Measurements from ENCODE around the gene C10orf62. TPM values are rescaled to one million over a fixed set of nuclear protein-coding genes. Genes with fewer than 3 reads are reported as not detected.

Gene C10orf62
- total RNA-seq, 1 experiment from 2014 or later, result not detected

GRCh38 chr10:97573672-97574071 lies 15.8 kb upstream of the C10orf62 start (continued):
- no peak for TF ChIP-seq PRDM15 (CRISPR knock-in tag; IDR thresholded peaks at IDR 0.05)
- no peak for TF ChIP-seq ELF4 (CRISPR knock-in tag; IDR thresholded peaks at IDR 0.05; ENCODE audit: low read depth)
- no peak for TF ChIP-seq FOXJ3 (CRISPR knock-in tag; IDR thresholded peaks at IDR 0.05; ENCODE audit: borderline replicate concordance)
- no peak for TF ChIP-seq EMX1 (CRISPR knock-in tag; IDR thresholded peaks at IDR 0.05)
- TF ChIP-seq CDX4 (CRISPR knock-in tag; IDR thresholded peaks at IDR 0.05; ENCODE audit: borderline replicate concordance), result no peak

- no peaks in the 10 kb centered on the region for H3K9me3 Mint-ChIP-seq
- peak overlapping the region; percentile 5; the same call in 1 of the 2 replicates for H3K27ac Mint-ChIP-seq
Observed at GRCh38 chr10:97574374-97575126, 15.0 kb upstream of the C10orf62 start.

GRCh38 chr10:97575127-97575668 lies 14.3 kb upstream of the C10orf62 start:
- Mint-ChIP-seq H3K9me3 (no peaks in the 10 kb centered on the region), H3K27me3 (ENCODE audit: low read depth) (no peaks in the 10 kb centered on the region), H3K27ac (no peak overlapping the region; the same call in 1 of the 2 replicates), H3K4me3 (no peak overlapping the region), H3K4me1 (peaks cover 5% of the 10 kb centered on the region), H3K36me3 (0 out of 2 replicates have a peak, but pooled peaks cover 5% of the 10 kb centered on the region)
- DNase-seq (ENCODE audit: low spot score), result no peak
- ATAC-seq, result no peak
- ChIA-PET CTCF (interaction anchor here (0.6 to 2.9 kb wide), 12 partner anchors 9 to 150 kb away, joined by 3 to 9 read pairs (median 4); partner anchors contain the start of gene HOGA1), POLR2A (interaction anchor here (0.7 kb wide), 1 partner anchor 37 kb away, joined by 3 read pairs; no protein-coding TSS in a partner anchor)
- TF ChIP-seq SP1 (CRISPR knock-in tag; conservative IDR thresholded peaks at IDR 0.05) (no peak), ZNF671 (CRISPR knock-in tag; IDR thresholded peaks at IDR 0.05) (no peak), RORB (CRISPR knock-in tag; IDR thresholded peaks at IDR 0.05) (no peak), E2F5 (CRISPR knock-in tag; IDR thresholded peaks at IDR 0.05) (no peak), ZNF317 (CRISPR knock-in tag; IDR thresholded peaks at IDR 0.05; ENCODE audit: borderline replicate concordance, low read depth) (no peak), HMGXB4 (CRISPR knock-in tag; IDR thresholded peaks at IDR 0.05) (no peak)

More at GRCh38 chr10:97574374-97575126, 15.0 kb upstream of the C10orf62 start:
- TF ChIP-seq FOXP1 (CRISPR knock-in tag; IDR thresholded peaks at IDR 0.05; ENCODE audit: borderline replicate concordance), result no peak
- no peak for TF ChIP-seq HMGA2 (CRISPR knock-in tag; IDR thresholded peaks at IDR 0.05)
- TF ChIP-seq NR2C2 (CRISPR knock-in tag; IDR thresholded peaks at IDR 0.05), result no peak
- ChIA-PET POLR2A (interaction anchor here (0.7 kb wide), 1 partner anchor 38 kb away, joined by 3 read pairs; no protein-coding TSS in a partner anchor), CTCF (interaction anchor here (0.6 to 2.9 kb wide), 10 partner anchors 10 to 209 kb away, joined by 3 to 9 read pairs (median 4); partner anchors contain the start of gene HOGA1)
- Mint-ChIP-seq H3K4me3 (no peak overlapping the region), H3K4me1 (peaks cover 5% of the 10 kb centered on the region), H3K27me3 (ENCODE audit: low read depth) (no peaks in the 10 kb centered on the region), H3K36me3 (0 out of 2 replicates have a peak, but pooled peaks cover 5% of the 10 kb centered on the region)
- no peak for DNase-seq (ENCODE audit: low spot score)
- peak; percentile 19; the same call in 1 of the 2 replicates for ATAC-seq

Measured in WTC11 (cell line).